ENCODE results near the gene TLK2.

TLK2 gene

DNA sequence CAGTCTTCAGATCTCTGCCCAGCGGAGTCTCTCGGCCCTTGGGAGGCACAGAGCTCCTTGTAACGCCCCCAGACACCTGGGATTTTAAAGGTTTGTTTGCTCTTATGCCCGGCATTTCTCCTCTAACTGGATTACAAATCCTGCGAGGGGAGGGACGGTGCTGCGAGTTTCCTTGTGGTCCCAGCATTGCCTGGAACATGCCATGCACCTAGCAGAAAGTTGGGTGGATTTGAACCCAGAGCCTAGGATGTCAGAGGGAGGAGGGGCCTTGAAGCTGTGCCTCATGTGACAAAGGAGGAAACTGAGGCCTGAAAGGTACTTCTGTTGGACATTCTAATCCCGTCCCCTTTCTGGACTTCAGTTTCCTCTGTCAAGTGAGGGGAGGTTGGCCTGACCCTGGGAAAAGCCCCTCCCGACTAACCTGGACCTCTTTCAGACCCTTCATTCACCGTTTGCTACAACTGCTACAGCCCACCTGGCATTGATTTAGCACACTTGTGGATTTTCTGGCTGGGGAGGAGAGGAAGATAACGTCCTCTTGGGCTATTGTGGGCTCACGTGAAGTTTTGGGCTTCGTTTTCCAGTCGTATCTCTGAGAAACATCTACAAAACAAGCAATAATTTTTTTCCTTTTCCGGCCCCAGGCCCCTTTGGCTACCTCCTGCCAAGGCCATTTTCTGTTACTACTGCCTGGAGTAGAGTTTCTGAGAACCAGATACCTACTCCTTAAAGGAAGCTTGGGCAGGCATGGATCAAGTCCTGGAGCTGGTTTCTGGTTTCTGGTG lies 179.7 kb downstream of the TLK2 start:
- DNase-seq: no peak

DNA sequence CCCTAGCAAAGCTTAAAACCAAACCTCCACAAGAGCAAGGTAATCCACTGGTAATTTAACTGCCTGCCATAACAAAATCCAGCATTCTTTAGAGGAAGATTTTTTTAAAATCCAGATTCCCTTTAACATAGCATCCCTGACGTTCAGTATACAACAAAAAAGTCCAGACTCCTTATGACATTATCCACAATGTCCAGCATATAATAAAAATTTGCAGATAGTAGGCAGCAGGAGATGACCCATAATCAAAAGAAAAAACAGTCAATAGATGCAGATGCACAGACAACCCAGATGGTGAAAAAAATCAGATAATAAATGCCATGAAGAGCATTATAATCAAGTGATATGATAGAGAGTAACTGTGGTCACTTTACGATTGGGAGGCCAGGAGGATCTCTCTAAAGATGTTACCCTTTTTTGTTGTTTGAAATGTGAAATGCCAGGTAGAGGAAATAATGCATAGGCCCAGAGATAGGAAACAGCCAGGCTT lies 182.0 kb downstream of the TLK2 start:
- no peak for DNase-seq

DNA sequence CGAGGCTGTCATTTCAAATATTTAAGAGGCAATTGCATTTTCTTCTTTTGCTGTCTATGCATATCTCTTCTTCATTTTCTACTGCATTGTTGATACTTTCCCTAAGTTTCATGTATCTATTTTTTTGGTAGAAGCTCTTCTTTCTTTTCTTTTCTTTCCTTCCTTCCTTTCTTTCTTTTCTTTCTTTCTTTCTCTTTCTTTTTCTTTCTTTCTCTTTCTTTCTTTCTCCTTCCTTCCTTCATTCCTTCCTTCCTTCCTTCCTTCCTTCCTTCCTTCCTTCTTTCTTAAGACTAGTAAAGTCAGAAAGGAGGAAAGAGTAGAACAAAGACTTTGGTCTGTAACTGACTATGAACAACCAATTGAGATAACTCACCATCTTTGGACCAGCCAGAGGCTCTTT lies 182.7 kb downstream of the TLK2 start:
- no peak for DNase-seq

DNA sequence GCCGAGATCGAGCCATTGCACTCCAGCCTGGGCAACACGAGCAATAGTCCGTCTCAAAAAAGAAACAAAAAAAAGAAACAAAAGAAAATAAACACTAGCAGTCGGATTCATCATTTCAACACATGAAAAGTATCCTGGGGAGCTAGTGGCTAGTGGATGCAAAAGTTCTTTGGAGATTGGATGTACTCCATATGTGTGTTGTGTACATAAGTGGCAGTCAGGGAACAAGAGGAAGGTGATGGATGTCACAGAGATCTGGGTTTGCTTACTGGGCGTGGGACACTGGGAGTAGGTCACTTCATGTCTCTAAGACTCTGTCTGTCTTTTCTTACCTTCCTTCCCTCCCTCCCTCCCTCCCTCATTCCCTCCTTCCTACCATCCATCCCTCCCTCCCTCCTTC lies 184.2 kb downstream of the TLK2 start:
- no peak for DNase-seq
